Astrocyte (in vitro differentiated cells and primary cell): Measurements from ENCODE around the gene MDN1. TPM values are rescaled to one million over a fixed set of nuclear protein-coding genes. Genes with fewer than 3 reads are reported as not detected.

Experiments
- DNase-seq: peaks from one replicate; pipeline ENCODE4 v3.0.0-alpha.2; 2010; ENCODE audit warnings: low read depth
- FAIRE-seq: peaks from 2 replicates; lab custom pipeline; 2011; peaks lifted over from hg19 to GRCh38; lab: Jason Lieb, UNC
- H2AFZ ChIP-seq: 2 replicates; pipeline ENCODE4 v1.6.0; 2012; ENCODE audit warnings: low read depth, low read length, inconsistent platforms
- H3K27ac ChIP-seq: 2 replicates; pipeline ENCODE4 v1.5.1; 2011; ENCODE audit warnings: low read depth, low read length, inconsistent platforms
- H3K27me3 ChIP-seq: 2 replicates; pipeline ENCODE4 v1.6.0; 2011; ENCODE audit warnings: low read length, inconsistent platforms; ENCODE audit not compliant: insufficient read depth
- H3K36me3 ChIP-seq: 2 replicates; pipeline ENCODE4 v1.5.1; 2011; ENCODE audit warnings: low read length, inconsistent platforms; ENCODE audit not compliant: insufficient read depth
- H3K4me1 ChIP-seq: 2 replicates; pipeline ENCODE4 v1.5.1; 2011; ENCODE audit warnings: low read length, inconsistent platforms; ENCODE audit not compliant: insufficient read depth
- H3K4me2 ChIP-seq: 2 replicates; pipeline ENCODE4 v1.6.0; 2012; ENCODE audit warnings: low read length, inconsistent platforms
- H3K4me3 ChIP-seq: 2 replicates; pipeline ENCODE4 v1.5.1; 2011; ENCODE audit warnings: low read depth, mild to moderate bottlenecking, low read length, inconsistent platforms; ENCODE audit not compliant: insufficient read depth
- H3K79me2 ChIP-seq: 2 replicates; pipeline ENCODE4 v1.6.0; 2012; ENCODE audit warnings: mild to moderate bottlenecking, low read length, inconsistent platforms; ENCODE audit not compliant: insufficient read depth
- H3K9ac ChIP-seq: 2 replicates; pipeline ENCODE4 v1.6.0; 2012; ENCODE audit warnings: mild to moderate bottlenecking, low read length, inconsistent platforms
- H3K9me3 ChIP-seq: 2 replicates; pipeline ENCODE4 v1.5.1; 2012; ENCODE audit warnings: low read depth, mild to moderate bottlenecking, low read length, inconsistent platforms; ENCODE audit not compliant: insufficient read depth
- H4K20me1 ChIP-seq: 2 replicates; pipeline ENCODE4 v1.6.0; 2012; ENCODE audit warnings: low read length, inconsistent platforms; ENCODE audit not compliant: insufficient read depth
- H3K27ac Mint-ChIP-seq: one replicate; pipeline ENCODE4 v1.8.0; 2021; ENCODE audit warnings: mild to moderate bottlenecking, mixed read lengths; ENCODE audit not compliant: unreplicated experiment
- H3K27me3 Mint-ChIP-seq: one replicate; pipeline ENCODE4 v1.8.0; 2021; ENCODE audit warnings: low read depth, mixed read lengths; ENCODE audit not compliant: unreplicated experiment
- H3K36me3 Mint-ChIP-seq: one replicate; pipeline ENCODE4 v1.8.0; 2021; ENCODE audit warnings: low read depth, mixed read lengths; ENCODE audit not compliant: unreplicated experiment
- H3K4me1 Mint-ChIP-seq: one replicate; pipeline ENCODE4 v1.8.0; 2021; ENCODE audit warnings: low read depth, mixed read lengths; ENCODE audit not compliant: unreplicated experiment
- H3K4me3 Mint-ChIP-seq: one replicate; pipeline ENCODE4 v1.8.0; 2021; ENCODE audit warnings: mild to moderate bottlenecking, moderate library complexity, mixed read lengths; ENCODE audit not compliant: unreplicated experiment
- H3K9me3 Mint-ChIP-seq: one replicate; pipeline ENCODE4 v1.8.0; 2021; ENCODE audit warnings: mild to moderate bottlenecking, mixed read lengths; ENCODE audit not compliant: unreplicated experiment
- EZH2 ChIP-seq: IDR thresholded peaks from 2 replicates; pipeline ENCODE4 v1.6.1; 2012; ENCODE audit warnings: mild to moderate bottlenecking, low read length, inconsistent platforms; ENCODE audit not compliant: insufficient read depth
- total RNA-seq: library from RNA; stranded (reverse); gene quantifications from 2 replicates; pipeline ENCODE4 v1.2.1, GENCODE V29; 2021
- TF ChIP-seq, protein P1 (sequence below): IDR thresholded peaks from 2 replicates; pipeline ENCODE4 v1.5.1; 2011; ENCODE audit warnings: low read depth, mild to moderate bottlenecking, inconsistent platforms, low read length, moderate library complexity; ENCODE audit not compliant: insufficient read depth

MDN1 gene
- total RNA-seq, 1 donor from 2014 or later: 35.7 TPM

DNA sequence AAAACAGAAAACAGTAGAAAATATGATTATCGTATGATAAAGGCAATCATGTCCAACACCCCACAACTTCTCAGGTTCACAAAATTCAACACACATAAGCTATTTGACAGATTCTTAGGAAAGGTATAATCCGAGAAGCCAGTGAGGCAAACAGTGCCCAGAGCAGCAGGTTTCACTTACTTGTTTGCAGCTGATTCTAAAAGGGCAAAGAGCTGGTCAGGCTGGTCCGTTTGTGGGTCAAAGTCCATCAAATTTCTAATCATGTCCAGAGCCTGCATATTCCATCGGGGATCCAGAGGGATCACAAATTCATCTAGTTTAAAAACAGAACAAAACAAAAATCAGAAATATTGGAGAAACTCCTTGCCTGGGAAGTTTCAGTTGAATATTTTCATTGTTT is 111.3 kb downstream of the MDN1 start:
- H3K36me3 Mint-ChIP-seq: peaks cover 6% of the 10 kb centered on the region
- H3K4me1 Mint-ChIP-seq: no peaks in the 10 kb centered on the region
- H3K9me3 Mint-ChIP-seq: no peaks in the 10 kb centered on the region
- no peaks in the 10 kb centered on the region for H3K9me3 ChIP-seq
- no peak overlapping the region for H3K27ac Mint-ChIP-seq
- no peak overlapping the region for H3K4me2 ChIP-seq
- H3K27me3 Mint-ChIP-seq: no peaks in the 10 kb centered on the region
- H3K4me1 ChIP-seq: no peaks in the 10 kb centered on the region
- no peaks in the 10 kb centered on the region for H3K79me2 ChIP-seq
- no peak overlapping the region for H3K27ac ChIP-seq
- no peak overlapping the region for H2AFZ ChIP-seq
- H3K27me3 ChIP-seq: no peaks in the 10 kb centered on the region
- no peak overlapping the region for H3K4me3 Mint-ChIP-seq
- no peak overlapping the region for H3K4me3 ChIP-seq
- TF ChIP-seq, protein P1, sequence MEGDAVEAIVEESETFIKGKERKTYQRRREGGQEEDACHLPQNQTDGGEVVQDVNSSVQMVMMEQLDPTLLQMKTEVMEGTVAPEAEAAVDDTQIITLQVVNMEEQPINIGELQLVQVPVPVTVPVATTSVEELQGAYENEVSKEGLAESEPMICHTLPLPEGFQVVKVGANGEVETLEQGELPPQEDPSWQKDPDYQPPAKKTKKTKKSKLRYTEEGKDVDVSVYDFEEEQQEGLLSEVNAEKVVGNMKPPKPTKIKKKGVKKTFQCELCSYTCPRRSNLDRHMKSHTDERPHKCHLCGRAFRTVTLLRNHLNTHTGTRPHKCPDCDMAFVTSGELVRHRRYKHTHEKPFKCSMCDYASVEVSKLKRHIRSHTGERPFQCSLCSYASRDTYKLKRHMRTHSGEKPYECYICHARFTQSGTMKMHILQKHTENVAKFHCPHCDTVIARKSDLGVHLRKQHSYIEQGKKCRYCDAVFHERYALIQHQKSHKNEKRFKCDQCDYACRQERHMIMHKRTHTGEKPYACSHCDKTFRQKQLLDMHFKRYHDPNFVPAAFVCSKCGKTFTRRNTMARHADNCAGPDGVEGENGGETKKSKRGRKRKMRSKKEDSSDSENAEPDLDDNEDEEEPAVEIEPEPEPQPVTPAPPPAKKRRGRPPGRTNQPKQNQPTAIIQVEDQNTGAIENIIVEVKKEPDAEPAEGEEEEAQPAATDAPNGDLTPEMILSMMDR: no peak
- no peak for TF ChIP-seq EZH2
- H4K20me1 ChIP-seq: no peaks in the 10 kb centered on the region
- H3K36me3 ChIP-seq: peaks cover 32% of the 10 kb centered on the region
- H3K9ac ChIP-seq: no peak overlapping the region
- DNase-seq: no peak
- no peak for FAIRE-seq

DNA sequence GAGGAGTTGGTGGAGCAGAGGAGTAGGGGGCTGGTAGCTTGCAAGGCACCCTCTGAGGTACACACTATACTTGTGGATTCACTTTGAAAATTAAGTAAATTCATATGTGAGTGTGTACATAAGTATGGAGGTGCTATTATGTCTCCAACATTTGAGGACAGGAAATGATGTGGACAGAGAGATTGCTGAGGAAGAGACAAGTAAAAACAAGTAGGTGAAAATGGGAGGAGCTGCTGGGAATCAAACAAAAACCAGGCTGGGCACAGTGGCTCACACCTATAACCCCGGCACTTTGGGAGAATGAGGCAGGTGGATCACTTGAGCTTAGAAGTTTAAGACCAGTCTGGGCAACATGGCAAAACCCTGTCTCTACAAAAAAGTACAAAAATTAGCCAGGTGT is 111.8 kb downstream of the MDN1 start:
- Mint-ChIP-seq H3K9me3 (no peaks in the 10 kb centered on the region), H3K4me1 (no peaks in the 10 kb centered on the region)

DNA sequence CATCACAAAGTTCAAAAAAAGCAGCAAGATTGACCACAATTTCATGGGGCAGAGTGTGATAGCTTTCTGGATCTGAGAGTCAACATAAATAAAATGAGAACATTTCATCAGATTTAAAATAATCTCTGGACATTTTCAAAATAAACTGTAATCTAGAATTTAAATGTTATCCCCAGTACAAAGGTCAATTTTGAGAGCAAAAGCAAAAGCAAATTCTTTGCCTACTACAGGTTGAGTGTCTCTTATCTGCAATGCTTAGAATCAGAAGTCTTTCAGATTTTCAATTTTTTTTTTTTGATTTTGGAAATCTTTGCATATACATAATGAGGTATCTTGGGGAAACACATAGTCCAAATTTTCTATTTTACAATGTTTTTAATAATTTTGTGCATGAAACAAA is 113.5 kb downstream of the MDN1 start:
- peaks cover 6% of the 10 kb centered on the region for H3K36me3 Mint-ChIP-seq
- FAIRE-seq: no peak

More for the DNA sequence above, 111.8 kb downstream of the MDN1 start:
- Histone ChIP-seq H3K4me3 (no peak overlapping the region), H4K20me1 (no peaks in the 10 kb centered on the region), H3K4me1 (no peaks in the 10 kb centered on the region), H3K79me2 (no peaks in the 10 kb centered on the region), H3K27ac (no peak overlapping the region), H2AFZ (no peak overlapping the region), H3K36me3 (peaks cover 32% of the 10 kb centered on the region), H3K4me2 (no peak overlapping the region), H3K27me3 (no peaks in the 10 kb centered on the region), H3K9me3 (no peaks in the 10 kb centered on the region), H3K9ac (no peak overlapping the region)
- DNase-seq: no peak
- H3K27ac Mint-ChIP-seq: no peak overlapping the region
- H3K4me3 Mint-ChIP-seq: no peak overlapping the region
- TF ChIP-seq EZH2: no peak
- TF ChIP-seq, protein P1: no peak
- peaks cover 6% of the 10 kb centered on the region for H3K36me3 Mint-ChIP-seq
- no peaks in the 10 kb centered on the region for H3K27me3 Mint-ChIP-seq
- no peak for FAIRE-seq

More for the DNA sequence above, 113.5 kb downstream of the MDN1 start:
- Histone ChIP-seq H3K79me2 (no peaks in the 10 kb centered on the region), H3K27me3 (no peaks in the 10 kb centered on the region), H3K9ac (no peak overlapping the region), H3K36me3 (peaks cover 25% of the 10 kb centered on the region), H3K4me3 (no peak overlapping the region), H3K4me1 (no peaks in the 10 kb centered on the region), H3K4me2 (no peak overlapping the region), H4K20me1 (no peaks in the 10 kb centered on the region), H3K9me3 (no peaks in the 10 kb centered on the region), H3K27ac (no peak overlapping the region), H2AFZ (no peak overlapping the region)
- no peak for DNase-seq
- Mint-ChIP-seq H3K4me3 (no peak overlapping the region), H3K27me3 (no peaks in the 10 kb centered on the region), H3K9me3 (no peaks in the 10 kb centered on the region), H3K4me1 (no peaks in the 10 kb centered on the region), H3K27ac (no peak overlapping the region)
- TF ChIP-seq EZH2: no peak
- TF ChIP-seq, protein P1: no peak
